ENCODE measurements around the gene SLTM. TPM values are rescaled to one million over a fixed set of nuclear protein-coding genes. Genes with fewer than 3 reads are reported as not detected.
"Not testable (repeated sequence)": the region's sequence is repeated elsewhere in the genome, so short reads cannot be mapped to it uniquely, and the experiment has no call there.

SLTM gene
- total RNA-seq, 1 donor from 2014 or later, result 119 TPM

- no peak for DNase-seq
These were observed 6.7 kb downstream of the SLTM start for GRCh38 chr15:58926823-58927222.

- DNase-seq, result no peak
These were observed 9.2 kb downstream of the SLTM start for GRCh38 chr15:58924327-58924726.

GRCh38 chr15:58923696-58924300 lies 9.7 kb downstream of the SLTM start:
- DNase-seq, result no peak

GRCh38 chr15:58923284-58923683 lies 10.2 kb downstream of the SLTM start:
- DNase-seq, result no peak

GRCh38 chr15:58921267-58921790 lies 12.2 kb downstream of the SLTM start:
- no peak for DNase-seq

- DNase-seq, result not testable (repeated sequence)
These were observed 13.0 kb downstream of the SLTM start for GRCh38 chr15:58920447-58920846.

DNA sequence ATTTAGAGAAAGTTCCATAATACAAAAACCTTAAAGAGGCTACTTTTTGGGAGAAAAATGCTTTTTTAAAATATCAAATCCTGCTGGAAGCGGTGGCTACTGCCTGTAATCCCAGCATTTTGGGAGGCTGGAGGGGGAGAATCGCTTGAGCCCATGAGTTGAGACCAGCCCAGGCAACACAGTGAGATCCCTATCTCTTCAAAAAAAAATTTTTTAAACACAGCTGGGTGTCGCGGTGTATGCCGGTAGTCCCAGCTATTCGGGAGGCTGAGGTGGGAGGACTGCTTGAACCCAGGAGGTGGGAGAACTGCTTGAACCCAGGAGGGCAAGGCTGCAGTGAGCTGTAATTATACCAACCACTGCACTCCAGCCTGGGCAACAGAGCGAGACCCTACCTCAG lies 14.2 kb downstream of the SLTM start:
- no peak for DNase-seq

DNA sequence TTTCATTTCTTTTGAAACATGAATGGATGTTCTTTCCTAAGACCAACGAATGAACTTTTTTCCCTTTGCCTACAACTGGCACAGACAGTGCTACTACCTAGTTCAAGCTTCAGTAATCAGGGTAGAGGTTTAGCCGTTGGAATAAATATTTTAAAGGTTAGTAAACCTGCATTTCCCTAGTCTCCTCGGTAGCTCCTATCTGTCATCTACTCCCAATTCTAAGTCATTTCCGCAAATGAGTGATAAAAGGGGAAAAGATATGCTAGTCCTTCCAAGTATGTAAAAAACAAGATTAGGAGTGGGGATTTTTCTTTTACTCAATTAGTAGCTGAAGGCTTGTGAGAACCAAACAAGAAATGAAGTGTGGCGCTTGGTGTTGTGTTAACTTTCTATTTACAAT lies 15.2 kb downstream of the SLTM start:
- no peak for DNase-seq

DNA sequence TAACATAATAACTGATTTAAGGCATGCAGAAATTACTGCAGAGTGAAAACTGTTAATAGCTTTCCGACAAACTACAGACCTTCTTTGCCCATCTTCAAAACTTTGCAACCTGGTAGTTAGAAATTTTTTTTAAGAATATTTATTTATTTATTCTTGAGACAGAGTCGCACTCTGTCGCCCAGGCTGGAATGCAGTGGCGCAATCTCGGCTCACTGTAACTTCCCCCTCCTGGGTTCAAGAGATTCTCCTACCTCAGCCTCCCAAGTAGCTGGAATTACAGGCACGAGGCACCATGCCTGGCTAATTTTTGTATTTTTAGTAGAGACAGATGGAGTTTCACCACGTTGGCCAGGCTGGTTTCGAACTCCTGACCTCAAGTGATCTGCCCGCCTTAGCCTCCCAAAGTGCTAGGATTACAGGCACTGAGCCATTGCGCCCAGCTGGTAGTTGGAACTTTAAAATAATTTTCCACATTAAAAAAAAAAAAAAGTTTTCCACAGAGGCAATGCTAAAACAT lies 15.8 kb downstream of the SLTM start:
- not testable (repeated sequence) for DNase-seq

DNA sequence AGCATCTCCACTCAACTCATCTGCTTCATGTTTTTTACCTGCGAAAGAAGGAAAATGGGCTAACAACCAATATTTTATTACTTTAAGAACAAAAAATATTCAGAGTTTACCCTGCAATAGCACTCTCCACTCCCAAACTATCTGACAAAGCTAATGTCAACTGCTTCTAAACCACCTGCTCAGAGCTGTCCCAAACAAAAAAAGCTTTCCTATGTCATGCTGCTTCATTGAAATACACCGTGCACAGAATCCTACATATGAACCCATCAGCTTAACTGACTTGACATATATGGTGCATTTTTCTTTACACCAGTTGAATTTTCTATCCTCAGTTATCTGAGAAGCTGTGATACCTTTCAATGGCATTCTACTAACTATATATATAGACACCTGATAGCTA lies 16.5 kb downstream of the SLTM start:
- no peak for DNase-seq

- DNase-seq, result no peak
These were observed 23.0 kb downstream of the SLTM start for GRCh38 chr15:58910456-58910855.

DNA sequence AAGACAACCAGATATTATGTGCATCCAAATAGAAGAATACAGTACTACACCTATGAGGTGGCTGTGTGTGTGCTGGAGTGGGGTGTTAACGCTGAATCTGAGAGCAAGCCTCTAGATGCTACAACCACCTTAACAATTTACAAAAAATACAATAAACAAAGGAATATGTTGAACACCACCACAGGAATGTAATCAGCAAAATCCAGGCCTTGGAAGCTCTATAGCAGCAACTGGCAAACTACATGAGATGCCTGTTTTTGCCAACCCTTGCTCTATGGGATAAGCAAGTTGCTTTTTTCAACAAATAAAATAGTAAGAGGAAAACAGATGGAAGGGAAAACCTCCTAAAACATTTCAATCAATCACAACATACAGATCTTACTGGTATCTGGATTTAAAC lies 23.9 kb downstream of the SLTM start:
- DNase-seq, result no peak

- no peak for DNase-seq
These were observed 24.7 kb downstream of the SLTM start for GRCh38 chr15:58908550-58909309.

- DNase-seq, result no peak
These were observed 32.8 kb downstream of the SLTM start for GRCh38 chr15:58900631-58901030.

DNA sequence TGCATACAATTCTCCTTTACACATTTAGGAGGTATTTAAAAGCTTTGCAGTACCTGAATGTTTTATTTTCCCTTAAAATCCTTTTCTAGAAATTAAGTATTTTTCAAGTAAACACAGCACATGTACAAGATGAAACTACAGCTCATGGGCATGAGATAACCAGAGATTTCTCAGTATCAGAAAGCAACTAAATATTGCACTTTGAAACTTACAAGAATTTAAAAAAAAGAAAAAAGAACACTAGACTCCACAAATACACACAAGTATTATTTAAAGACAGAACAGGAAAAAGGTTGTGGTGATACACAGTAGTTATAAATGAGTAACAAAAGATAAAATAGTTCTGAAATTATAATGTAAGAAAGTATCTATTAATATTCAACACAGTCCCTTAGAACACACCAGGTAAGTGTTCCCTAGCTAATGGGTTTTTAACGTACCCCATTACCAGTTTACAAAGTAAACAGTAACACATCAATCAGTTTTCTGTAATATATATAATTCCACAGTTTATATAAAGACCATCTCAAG lies 35.3 kb downstream of the SLTM start:
- DNase-seq, result no peak

DNA sequence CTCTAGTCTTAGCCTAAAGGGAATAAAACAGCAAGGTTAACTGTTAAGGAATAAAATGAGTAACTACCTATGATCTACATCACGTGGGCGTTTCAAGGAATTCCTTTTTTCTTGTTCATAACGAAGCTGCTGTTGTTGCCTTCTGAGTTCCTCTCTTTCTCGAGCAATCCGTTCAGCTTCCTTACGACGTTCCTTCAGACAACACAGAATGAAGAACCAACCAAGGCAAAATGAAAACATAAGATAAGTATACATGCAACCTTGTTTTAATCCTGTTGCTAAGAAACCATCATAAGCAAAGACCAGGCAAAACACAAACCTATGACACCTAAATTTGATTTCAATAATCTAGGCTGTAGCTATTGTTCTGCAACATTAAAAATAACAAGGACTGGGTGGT lies 44.1 kb downstream of the SLTM start:
- DNase-seq, result no peak

- DNase-seq, result no peak
These were observed 46.6 kb downstream of the SLTM start for GRCh38 chr15:58886921-58887320.

DNA sequence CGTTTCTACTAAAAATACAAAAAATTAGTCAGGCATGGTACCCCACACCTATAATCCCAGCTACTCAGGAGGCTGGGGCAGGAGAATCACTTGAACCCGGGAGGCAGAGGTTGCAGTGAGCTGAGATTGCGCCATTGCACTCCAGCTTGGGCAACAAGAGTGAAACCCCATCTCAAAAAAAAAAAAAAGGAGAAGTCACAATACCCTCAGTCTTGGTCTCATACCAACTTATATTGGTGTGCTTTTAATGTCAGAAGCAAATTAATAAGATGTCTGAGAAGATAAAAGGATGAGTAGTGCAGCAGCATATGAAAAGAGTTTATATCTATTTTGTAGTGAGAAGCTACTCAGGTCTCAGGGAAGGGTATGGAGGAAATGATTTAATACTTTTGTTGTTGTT lies 49.6 kb downstream of the SLTM start:
- DNase-seq, result not testable (repeated sequence)

DNA sequence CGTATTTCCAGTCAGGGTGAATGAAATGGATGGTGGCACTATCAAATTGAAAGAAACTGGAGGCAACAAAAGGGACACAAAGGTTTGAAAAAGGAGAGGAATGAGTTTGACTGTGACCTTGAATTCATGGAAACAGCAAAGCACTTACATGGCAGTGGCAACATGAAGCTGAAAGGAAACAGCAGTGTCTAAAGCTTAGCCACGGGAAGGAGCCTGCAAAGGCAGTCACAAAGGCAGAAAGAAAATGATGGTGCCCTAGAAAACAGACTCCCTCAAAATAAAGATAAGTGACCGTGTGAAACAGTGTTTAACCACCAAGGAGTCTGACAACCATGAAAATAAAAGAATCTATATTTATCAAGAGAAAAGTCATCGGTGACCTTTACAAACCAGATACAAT lies 51.2 kb downstream of the SLTM start:
- no peak for DNase-seq

- no peak for DNase-seq
These were observed 53.2 kb downstream of the SLTM start for GRCh38 chr15:58880320-58880719.

DNA sequence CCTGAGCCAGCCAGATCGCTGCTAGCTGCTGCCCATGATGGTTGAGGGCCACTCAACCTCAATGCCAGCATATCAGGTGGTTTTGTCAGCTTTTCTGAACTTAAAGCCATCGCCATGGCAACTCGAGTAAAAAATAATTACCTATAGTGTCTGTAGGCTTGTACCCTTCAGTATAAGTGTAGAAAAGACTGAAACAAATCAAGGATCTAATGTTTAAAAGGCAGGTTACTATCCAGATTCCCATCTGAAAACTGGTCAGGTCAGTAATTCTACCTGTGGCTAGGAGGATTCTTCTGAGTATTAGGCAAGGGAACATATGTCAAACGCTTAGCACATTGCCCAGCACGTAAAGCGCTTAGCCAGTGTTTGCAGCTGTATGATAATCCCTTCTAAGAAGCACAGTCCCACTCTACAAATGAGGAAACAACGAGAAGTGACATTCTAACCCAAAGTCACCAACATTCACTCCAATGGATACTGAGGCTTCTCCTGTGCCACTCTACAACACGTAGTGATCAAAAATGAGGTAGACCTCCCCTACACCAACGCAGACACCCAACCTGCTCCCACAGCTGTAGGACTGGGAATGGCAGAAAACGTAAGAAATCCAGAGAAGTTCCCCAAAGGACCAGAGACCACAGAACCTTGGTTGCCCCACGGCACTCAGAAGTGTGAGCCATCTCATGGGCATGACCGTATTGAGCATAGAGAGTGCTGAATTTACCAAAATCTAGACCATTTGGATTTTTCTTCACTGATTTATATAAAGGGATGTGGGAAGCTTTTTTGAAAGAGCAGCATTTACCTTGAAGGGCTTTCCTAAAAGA lies 55.3 kb downstream of the SLTM start:
- no peak for DNase-seq

GRCh38 chr15:58876306-58877106 lies 57.0 kb downstream of the SLTM start:
- no peak for DNase-seq
